Heart right ventricle (tissue), 16 donors: ENCODE measurements around the gene SPNS3. TPM values are rescaled to one million over a fixed set of nuclear protein-coding genes. Genes with fewer than 3 reads are reported as not detected.

ENCODE experiments used
- ATAC-seq, 8 donors: fragments of 200-7000 bp; cut with Tn5 transposase; one replicate each; pipeline ENCODE4 v1.9.1; 2020; ENCODE audit warnings: mild to moderate bottlenecking in 8 of 8, moderate library complexity in 8 of 8, moderate number of reproducible peaks in 1 of 8
- DNase-seq, 2 donors: peaks; one replicate each; pipeline ENCODE4 v3.0.0-alpha.2; 2020
- H3K27ac ChIP-seq, 10 donors: fragments of 200-600 bp; sonication (generic) in 2 of 10; one replicate each; pipeline versions ENCODE4 v1.5.0 to v1.8.0; 2020 to 2022; ENCODE audit warnings: mild to moderate bottlenecking in 3 of 10
- H3K27me3 ChIP-seq, 7 donors: fragments of 200-600 bp; one replicate each; pipeline ENCODE4 v1.8.0; 2021 to 2022; ENCODE audit warnings: mild to moderate bottlenecking in 2 of 7
- H3K36me3 ChIP-seq, 9 donors: fragments of 200-600 bp; sonication (generic) in 1 of 9; one replicate each; pipeline versions ENCODE4 v1.5.0 to v1.8.0; 2020 to 2022; ENCODE audit warnings: mild to moderate bottlenecking in 2 of 9
- H3K4me1 ChIP-seq, 9 donors: fragments of 200-600 bp; sonication (generic) in 1 of 9; one replicate each; pipeline versions ENCODE4 v1.5.0 to v1.8.0; 2020 to 2022; ENCODE audit warnings: mild to moderate bottlenecking in 4 of 9
- H3K4me3 ChIP-seq, 10 donors: fragments of 200-600 bp; sonication (generic) in 2 of 10; one replicate each; pipeline versions ENCODE4 v1.5.0 to v1.8.0; 2020 to 2022; ENCODE audit warnings: mild to moderate bottlenecking in 7 of 10, moderate library complexity in 2 of 10
- H3K9me3 ChIP-seq, 11 donors: fragments of 200-600 bp in 10 of 11; sonication (generic) in 2 of 11; one replicate each; pipeline versions ENCODE4 v1.5.0 to v1.8.0; 2013 to 2022; ENCODE audit warnings: mild to moderate bottlenecking in 2 of 11, control low read depth in 1 of 11, moderate library complexity in 1 of 11
- CTCF ChIP-seq, 9 donors: fragments of 200-600 bp; sonication (generic) in 2 of 9; IDR thresholded peaks; one replicate each; pipeline versions ENCODE4 v1.5.0 to v1.8.0; 2021 to 2022; ENCODE audit warnings: antibody characterized with exemption in 9 of 9, mild to moderate bottlenecking in 5 of 9, moderate library complexity in 1 of 9
- WGBS, 2 donors: extraction: QIAGEN DNeasy Blood & Tissue Kit; methylation state at CpG; one replicate each; pipeline ENCODE4 v1.1.7; 2013; ENCODE audit warnings: inconsistent platforms in 1 of 2; 5-methylcytosine and 5-hydroxymethylcytosine counted together
- intact Hi-C, 10 donors: fragments of 100-400 bp; cut with DNase I; formaldehyde crosslinking; loops; one replicate each; pipeline versions ENCODE4 v1.11.1 to v1.14.2; 2022
- polyA plus RNA-seq, 2 donors: library from polyadenylated mRNA; stranded (reverse); fragments of 200-250 nt; gene quantifications; one replicate each; pipeline ENCODE4 v1.2.3, GENCODE V29; 2013
- total RNA-seq, 10 donors: library from RNA; stranded (reverse); fragmentation: NEBNext Ultra II Directional in 3 of 10; extraction: Animal tissue kit (Norgen Biotek cat#: 25700) in 3 of 10; gene quantifications; one replicate each; pipeline versions ENCODE4 v1.2.1 to v1.2.4, GENCODE V29; 2021 to 2023
- donor health status: Arrhythmogenic right ventricular cardiomyopathy.
- donor health status: ischemic (EF 13 %, LVEDD 7.1; RV severe dilation, severe dysfunction).
- donor health status: healthy with polysubstance abuse.
- donor health status: DM: no; HTN: yes; CAD: no.
- donor health status: DM: no; HTN: no; CAD: no.
- donor health status: ischemic (EF 25% LVEDD 6.9; RV normal size, moderate dysfunction).
- donor health status: ischemic (EF 25% LVEDD 5.7; RV mildly dilated, moderate dysfunction).
- donor health status: healthy.
- donor health status: DM: yes; HTN: yes; CAD: no.
- donor health status: Ischemic cardiomyopathy.
- donor health status: ischemic (EF 35%, LVEDD 5.7; RV mildly dilated, moderate dysfunction).
- donor health status: nonischemic (EF 11% LVEDD 7.7; RV severe dilation, severe dysfunction).
- donor health status: DM: yes; HTN: yes; CAD: no.
- donor health status: PGD.
- donor health status: ischemic (EF 29% LVEDD 5.4; RV normal size, mild dysfunction).
- donor health status: nonischemic (EF 23%, LVEDD 6.1; RV moderate dilation, normal function).

The SPNS3 gene
- total and polyA plus RNA-seq, 12 donors = 0.13 to 4.2 (median 0.89) TPM; not detected in 1

GRCh38 chr17:4497101-4497824, 63.5 kb downstream of the SPNS3 start:
- Histone ChIP-seq H3K9me3 (no peaks in the 10 kb centered on the region), H3K27me3 (peaks cover 0 to 40% (median 0%) of the 10 kb centered on the region in 7 donors), H3K36me3 (no peaks in the 10 kb centered on the region), H3K4me3 (no peak overlapping the region), H3K27ac (no peak overlapping the region), H3K4me1 (peaks cover 3 to 40% (median 28%) of the 10 kb centered on the region in 9 donors)
- no peak for TF ChIP-seq CTCF (IDR thresholded peaks at IDR 0.05)
- DNase-seq (no peak), ATAC-seq (no peak)
- intact Hi-C loops = loop anchor here in 5 of 10 donors (5.0 to 10.0 kb wide), 5 partner anchors 40 to 75 kb away; partner anchors contain the start of gene MYBBP1A (in 1 of the 5)
- WGBS, 2 donors = 65 to 75% methylated on average over 23 of the region's 23 CpGs

- Histone ChIP-seq H3K4me1 (peaks cover 7 to 52% (median 35%) of the 10 kb centered on the region in 9 donors), H3K36me3 (no peaks in the 10 kb centered on the region), H3K27ac (peak within 1 kb of the TSS; percentile 11 to 85 (median 78)), H3K9me3 (no peaks in the 10 kb centered on the region), H3K4me3 (peak within 1 kb of the TSS; percentile 55 to 67 (median 60)), H3K27me3 (peaks cover 0 to 40% (median 0%) of the 10 kb centered on the region in 7 donors)
- TF ChIP-seq CTCF (IDR thresholded peaks at IDR 0.05) = peak in 1 of 9 donors; percentile 21
- peak; percentile 62 to 77 for DNase-seq
- intact Hi-C loops = loop anchor here in 5 of 10 donors (5.0 to 10.0 kb wide), 5 partner anchors 39 to 76 kb away; partner anchors contain the start of gene MYBBP1A (in 1 of the 5)
- 1 to 3% methylated on average over 35 to 96 of the region's 117 CpGs for WGBS, 2 donors
- peak; percentile 84 to 90 (median 88) for ATAC-seq
Observed at GRCh38 chr17:4498461-4499397, 65.0 kb downstream of the SPNS3 start, which contains the start of gene SPNS2. SPNS2 (plus strand) TSS chr17:4498881; CDS start chr17:4499048, 167 bp downstream.

GRCh38 chr17:4499431-4500190, 65.9 kb downstream of the SPNS3 start:
- H3K4me1 ChIP-seq = peaks cover 9 to 61% (median 43%) of the 10 kb centered on the region in 9 donors
- no peaks in the 10 kb centered on the region for H3K9me3 ChIP-seq
- intact Hi-C loops = loop anchor here in 5 of 10 donors (5.0 to 10.0 kb wide), 5 partner anchors 38 to 77 kb away; partner anchors contain the start of gene MYBBP1A (in 1 of the 5)
- peak overlapping the region; percentile 55 to 67 (median 60) for H3K4me3 ChIP-seq
- 1% methylated on average over 50 to 53 of the region's 53 CpGs for WGBS, 2 donors
- H3K27ac ChIP-seq = peak overlapping the region; percentile 11 to 85 (median 78)
- H3K27me3 ChIP-seq = peaks cover 0 to 40% (median 0%) of the 10 kb centered on the region in 7 donors
- no peaks in the 10 kb centered on the region for H3K36me3 ChIP-seq
- DNase-seq (peak; percentile 42), ATAC-seq (peak; percentile 35 to 58 (median 45))
- no peak for TF ChIP-seq CTCF (IDR thresholded peaks at IDR 0.05)
